GM12891 (cell line): ENCODE results near the gene GATAD2B.

Experiments
- PAX5 ChIP-seq: IDR thresholded peaks from 2 replicates; pipeline ENCODE4 v1.6.1; 2011; ENCODE audit warnings: low read length, moderate library complexity, mild to moderate bottlenecking; ENCODE audit not compliant: insufficient read depth, severe bottlenecking
- POLR2A ChIP-seq: IDR thresholded peaks from 2 replicates; pipeline ENCODE4 v1.6.1; 2011; ENCODE audit warnings: low read depth, low read length, control low read depth
- POLR2AphosphoS5 ChIP-seq: IDR thresholded peaks from 2 replicates; pipeline ENCODE4 v1.6.1; 2011; ENCODE audit warnings: low read depth, low read length, control low read depth
- SPI1 ChIP-seq: IDR thresholded peaks from 2 replicates; pipeline ENCODE4 v1.6.1; 2011; ENCODE audit warnings: low read depth, low read length, control low read depth
- TAF1 ChIP-seq: IDR thresholded peaks from 2 replicates; pipeline ENCODE4 v1.6.1; 2011; ENCODE audit warnings: low read depth, low read length, control low read depth

DNA sequence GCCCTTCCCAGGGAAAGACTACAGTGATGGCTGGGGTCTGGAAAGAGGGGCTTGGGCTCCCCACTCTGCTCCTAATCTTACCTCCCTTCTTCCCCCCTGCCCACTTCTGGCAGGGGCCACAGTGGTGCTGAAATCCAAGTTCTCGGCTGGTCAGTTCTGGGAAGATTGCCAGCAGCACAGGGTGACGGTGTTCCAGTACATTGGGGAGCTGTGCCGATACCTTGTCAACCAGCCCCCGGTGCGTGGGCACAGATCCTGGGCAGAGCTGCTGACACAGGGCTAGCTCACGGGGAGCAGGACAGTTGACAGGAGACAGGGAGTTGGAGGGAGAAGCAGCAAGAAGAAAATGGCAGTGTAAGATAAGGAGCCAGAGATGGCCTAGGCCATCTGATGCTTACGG, 145.1 kb downstream of the GATAD2B start:
- TF ChIP-seq POLR2A, result no peak
- no peak for TF ChIP-seq TAF1
- no peak for TF ChIP-seq POLR2AphosphoS5
- no peak for TF ChIP-seq PAX5
- TF ChIP-seq SPI1, result no peak
